Measurements from ENCODE around the gene KRR1.

GRCh38 chr12:75526655-75527511, 15.5 kb upstream of the KRR1 start:
- peak; percentile 61 to 77 (median 73) for TF ChIP-seq CTCF (IDR thresholded peaks at IDR 0.05)
- no peak for TF ChIP-seq POLR2A (IDR thresholded peaks at IDR 0.05)
